Measurements from ENCODE around the gene WWOX. TPM values are rescaled to one million over a fixed set of nuclear protein-coding genes. Genes with fewer than 3 reads are reported as not detected.

Gene WWOX
- total and polyA plus RNA-seq, 2 of the 4 experiments (the other 2 are of a cell fraction), result 2.7 to 5.4 TPM

- H3K4me2 ChIP-seq (ENCODE audit: low read depth, low read length), result no peak overlapping the region
- no peak overlapping the region for H3K4me3 ChIP-seq (ENCODE audit: insufficient read depth, low read depth, low read length)
- no peak overlapping the region for H2BK15ac ChIP-seq (ENCODE audit: low read depth, low read length)
- H3K9me3 ChIP-seq (ENCODE audit: control insufficient read depth, insufficient read depth, low read length), result peaks cover 20% of the 10 kb centered on the region
- intact Hi-C loops (cut with micrococcal nuclease) (no loop called here), in situ Hi-C loops (cut with MboI; ENCODE audit: low sequenced_read_pairs) (no loop called here), dilution Hi-C loops (cut with HindIII; ENCODE audit: low sequenced_read_pairs, unreplicated experiment) (no loop called here)
- no peaks in the 10 kb centered on the region for H3K4me1 ChIP-seq (ENCODE audit: control insufficient read depth, insufficient read depth, low read length)
- no peak overlapping the region for H3K14ac ChIP-seq (replicated peaks; ENCODE audit: low read depth, low read length)
- no peaks in the 10 kb centered on the region for H3K9me1 ChIP-seq (ENCODE audit: insufficient read depth, low read length)
- H2BK5ac ChIP-seq (ENCODE audit: low read depth, low read length, poor library complexity, severe bottlenecking), result no peak overlapping the region
- no peak overlapping the region for H4K91ac ChIP-seq (ENCODE audit: insufficient read depth, low read depth, low read length)
- no peak overlapping the region for H4K5ac ChIP-seq (ENCODE audit: low read depth, low read length)
- H2AK5ac ChIP-seq (ENCODE audit: low read depth, low read length), result no peak overlapping the region
- no TSS peak for BruUV-seq (replicated peaks)
- ChIA-PET POLR2A (ENCODE audit: unreplicated experiment) (no interaction called here), CTCF (no interaction called here)
- WGBS, 2 experiments (ENCODE audit: extremely low coverage in 2 of 2, insufficient read length in 1 of 2), result 95% methylated on average over 3 of the region's 8 CpGs; no CpG with 5 or more reads in 1 of the 2 experiments
- no peaks in the 10 kb centered on the region for H4K20me1 ChIP-seq (ENCODE audit: insufficient read depth, low read length)
- H3K56ac ChIP-seq (ENCODE audit: extremely low read depth, insufficient read depth, low read length), result no peak overlapping the region
- H3K36me3 ChIP-seq (ENCODE audit: control insufficient read depth, insufficient read depth, low read length), result no peaks in the 10 kb centered on the region
- H3K9ac ChIP-seq (ENCODE audit: low read depth, low read length), result no peak overlapping the region
- no peak overlapping the region for H3K18ac ChIP-seq (ENCODE audit: low read depth, low read length)
- no peak overlapping the region for H2AK9ac ChIP-seq (replicated peaks; ENCODE audit: low read depth, low read length, poor library complexity)
- ATAC-seq (ENCODE audit: low read depth) (no peak), DNase-seq (no peak)
- no peaks in the 10 kb centered on the region for H3K27me3 ChIP-seq (ENCODE audit: control insufficient read depth, insufficient read depth, low read length)
- H4K8ac ChIP-seq (ENCODE audit: low read depth in 2 of 2, low read length in 2 of 2), result no peak overlapping the region
- no peak overlapping the region for H2BK20ac ChIP-seq (ENCODE audit: low read depth, low read length)
- TF ChIP-seq, protein P1, sequence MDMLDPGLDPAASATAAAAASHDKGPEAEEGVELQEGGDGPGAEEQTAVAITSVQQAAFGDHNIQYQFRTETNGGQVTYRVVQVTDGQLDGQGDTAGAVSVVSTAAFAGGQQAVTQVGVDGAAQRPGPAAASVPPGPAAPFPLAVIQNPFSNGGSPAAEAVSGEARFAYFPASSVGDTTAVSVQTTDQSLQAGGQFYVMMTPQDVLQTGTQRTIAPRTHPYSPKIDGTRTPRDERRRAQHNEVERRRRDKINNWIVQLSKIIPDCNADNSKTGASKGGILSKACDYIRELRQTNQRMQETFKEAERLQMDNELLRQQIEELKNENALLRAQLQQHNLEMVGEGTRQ (IDR thresholded peaks at IDR 0.05; ENCODE audit: low read depth, low read length), result no peak
- no peak for TF ChIP-seq SMC3 (IDR thresholded peaks at IDR 0.05; ENCODE audit: low read depth, low read length)
- no peak for TF ChIP-seq POLR2A (IDR thresholded peaks at IDR 0.05; ENCODE audit: low read depth, low read length)
- TF ChIP-seq CTCF (conservative IDR thresholded peaks at IDR 0.05; ENCODE audit: low read depth, low read length), result no peak
- no peak for TF ChIP-seq CHD1 (IDR thresholded peaks at IDR 0.05; ENCODE audit: low read depth, low read length)
- no peak for TF ChIP-seq NFE2L2 (IDR thresholded peaks at IDR 0.05; ENCODE audit: low read depth, low read length)
- no peak for TF ChIP-seq MAFK (IDR thresholded peaks at IDR 0.05; ENCODE audit: low read depth, low read length)
- TF ChIP-seq ELK1 (IDR thresholded peaks at IDR 0.05; ENCODE audit: borderline replicate concordance, low read depth, low read length), result no peak
- no peak for TF ChIP-seq CEBPB (IDR thresholded peaks at IDR 0.05; ENCODE audit: low read depth, low read length)
- TF ChIP-seq MAZ (IDR thresholded peaks at IDR 0.05; ENCODE audit: borderline replicate concordance, low read depth, low read length), result no peak
- TF ChIP-seq FOS (IDR thresholded peaks at IDR 0.05; ENCODE audit: low read depth, low read length), result no peak
- TF ChIP-seq RFX5 (IDR thresholded peaks at IDR 0.05; ENCODE audit: low read depth, low read length), result no peak
- H3K4ac ChIP-seq (ENCODE audit: low read depth, low read length), result no peak overlapping the region
- H3K23ac ChIP-seq (ENCODE audit: low read depth, low read length), result no peak overlapping the region
- H3K79me1 ChIP-seq (ENCODE audit: low read depth in 1 of 2, low read length in 2 of 2), result no peaks in the 10 kb centered on the region
- no peak overlapping the region for H2BK120ac ChIP-seq (ENCODE audit: low read depth, low read length)
- H3K27ac ChIP-seq (ENCODE audit: insufficient read depth, low read length), result no peak overlapping the region
- no peak overlapping the region for H2AFZ ChIP-seq (replicated peaks; ENCODE audit: low read length, poor library complexity)
Observed at GRCh38 chr16:78681743-78682142, 582.3 kb downstream of the WWOX start.
